ENCODE measurements around the gene PDE4B. TPM values are rescaled to one million over a fixed set of nuclear protein-coding genes. Genes with fewer than 3 reads are reported as not detected.

PDE4B gene
- total and polyA plus RNA-seq, 12 donors, result 2.0 to 63.2 (median 15.3) TPM

GRCh38 chr1:66396212-66396890 lies 603.7 kb downstream of the PDE4B start:
- 84 to 86% methylated on average over 7 of the region's 7 CpGs for WGBS, 2 donors
- Histone ChIP-seq H3K36me3 (no peaks in the 10 kb centered on the region), H3K4me3 (no peak overlapping the region), H3K9me3 (no peaks in the 10 kb centered on the region), H3K27ac (peak overlapping the region in 3 of 10 donors; percentile 10 to 67 (median 19)), H3K27me3 (no peaks in the 10 kb centered on the region), H3K4me1 (peaks cover 0 to 52% (median 6%) of the 10 kb centered on the region in 9 donors)
- TF ChIP-seq, protein P1, sequence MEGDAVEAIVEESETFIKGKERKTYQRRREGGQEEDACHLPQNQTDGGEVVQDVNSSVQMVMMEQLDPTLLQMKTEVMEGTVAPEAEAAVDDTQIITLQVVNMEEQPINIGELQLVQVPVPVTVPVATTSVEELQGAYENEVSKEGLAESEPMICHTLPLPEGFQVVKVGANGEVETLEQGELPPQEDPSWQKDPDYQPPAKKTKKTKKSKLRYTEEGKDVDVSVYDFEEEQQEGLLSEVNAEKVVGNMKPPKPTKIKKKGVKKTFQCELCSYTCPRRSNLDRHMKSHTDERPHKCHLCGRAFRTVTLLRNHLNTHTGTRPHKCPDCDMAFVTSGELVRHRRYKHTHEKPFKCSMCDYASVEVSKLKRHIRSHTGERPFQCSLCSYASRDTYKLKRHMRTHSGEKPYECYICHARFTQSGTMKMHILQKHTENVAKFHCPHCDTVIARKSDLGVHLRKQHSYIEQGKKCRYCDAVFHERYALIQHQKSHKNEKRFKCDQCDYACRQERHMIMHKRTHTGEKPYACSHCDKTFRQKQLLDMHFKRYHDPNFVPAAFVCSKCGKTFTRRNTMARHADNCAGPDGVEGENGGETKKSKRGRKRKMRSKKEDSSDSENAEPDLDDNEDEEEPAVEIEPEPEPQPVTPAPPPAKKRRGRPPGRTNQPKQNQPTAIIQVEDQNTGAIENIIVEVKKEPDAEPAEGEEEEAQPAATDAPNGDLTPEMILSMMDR (IDR thresholded peaks at IDR 0.05), result no peak
- DNase-seq, result no peak
- intact Hi-C loops (cut with DNase I), result no loop called here
- peak in 2 of 8 donors; percentile 13 to 43 for ATAC-seq

GRCh38 chr1:66397192-66397591 lies 604.5 kb downstream of the PDE4B start:
- no peak for ATAC-seq

GRCh38 chr1:66399888-66400529 lies 607.3 kb downstream of the PDE4B start:
- no peak overlapping the region for H3K27ac ChIP-seq
- DNase-seq, result no peak
- WGBS, 2 donors, result 91 to 92% methylated on average over 3 of the region's 3 CpGs
- H3K4me3 ChIP-seq, result no peak overlapping the region
- no peaks in the 10 kb centered on the region for H3K27me3 ChIP-seq
- intact Hi-C loops (cut with DNase I), result loop anchor here in 3 of 10 donors (5.0 to 10.0 kb wide), 3 partner anchors 47 to 68 kb away; no protein-coding TSS in a partner anchor
- no peak for ATAC-seq
- TF ChIP-seq, protein P1 (IDR thresholded peaks at IDR 0.05), result no peak
- H3K9me3 ChIP-seq, result no peaks in the 10 kb centered on the region
- H3K4me1 ChIP-seq, result peaks cover 11 to 56% (median 24%) of the 10 kb centered on the region in 9 donors
- no peaks in the 10 kb centered on the region for H3K36me3 ChIP-seq

More at GRCh38 chr1:66397192-66397591, 604.5 kb downstream of the PDE4B start:
- H3K36me3 ChIP-seq, result no peaks in the 10 kb centered on the region
- peak overlapping the region in 1 of 10 donors; percentile 67 for H3K27ac ChIP-seq
- intact Hi-C loops (cut with DNase I), result no loop called here
- no peak for DNase-seq
- TF ChIP-seq, protein P1 (IDR thresholded peaks at IDR 0.05), result no peak
- H3K4me1 ChIP-seq, result peaks cover 6 to 60% (median 12%) of the 10 kb centered on the region in 9 donors
- WGBS, 2 donors, result 93 to 97% methylated on average over 1 of the region's 1 CpG
- H3K4me3 ChIP-seq, result no peak overlapping the region
- no peaks in the 10 kb centered on the region for H3K9me3 ChIP-seq
- no peaks in the 10 kb centered on the region for H3K27me3 ChIP-seq

DNA sequence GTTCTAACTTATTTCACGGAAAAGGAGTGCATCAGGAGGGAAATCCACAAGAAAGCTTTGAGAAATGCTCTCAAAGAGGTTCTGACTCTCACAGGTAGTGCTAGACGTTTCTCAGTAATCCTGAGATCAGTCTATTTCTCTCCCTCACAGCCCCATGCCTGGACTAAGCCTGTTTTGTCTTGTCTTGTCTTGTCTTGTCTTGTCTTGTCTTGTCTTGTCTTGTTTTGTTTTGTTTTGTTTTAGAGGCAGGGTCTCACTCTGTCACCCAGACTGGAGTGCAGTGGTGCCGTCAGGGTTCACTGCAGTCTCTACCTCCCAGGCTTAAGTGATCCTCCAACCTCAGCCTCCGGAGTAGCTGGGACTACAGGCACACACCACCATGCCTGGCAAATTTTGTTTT lies 608.0 kb downstream of the PDE4B start:
- no peaks in the 10 kb centered on the region for H3K9me3 ChIP-seq
- no peaks in the 10 kb centered on the region for H3K27me3 ChIP-seq
- no peak overlapping the region for H3K4me3 ChIP-seq
- H3K27ac ChIP-seq, result no peak overlapping the region
- DNase-seq, result no peak
- H3K4me1 ChIP-seq, result peaks cover 11 to 49% (median 20%) of the 10 kb centered on the region in 9 donors
- 93 to 95% methylated on average over 4 of the region's 4 CpGs for WGBS, 2 donors
- no peak for ATAC-seq
- intact Hi-C loops (cut with DNase I), result loop anchor here in 3 of 10 donors (5.0 to 10.0 kb wide), 3 partner anchors 47 to 68 kb away; no protein-coding TSS in a partner anchor
- no peaks in the 10 kb centered on the region for H3K36me3 ChIP-seq
- TF ChIP-seq, protein P1 (IDR thresholded peaks at IDR 0.05), result no peak
